LNCaP clone FGC (cell line): ENCODE measurements around the gene METTL24.

Experiments
- DNase-seq: peaks from one replicate; pipeline ENCODE4 v3.0.0-alpha.2; 2011; ENCODE audit warnings: low read depth
- H3K4me3 ChIP-seq: 2 replicates; pipeline ENCODE4 v1.5.1; 2011; ENCODE audit warnings: mild to moderate bottlenecking, low read depth, low read length, control low read depth
- CTCF ChIP-seq: IDR thresholded peaks from 2 replicates; pipeline ENCODE4 v1.5.1; 2012; ENCODE audit warnings: mild to moderate bottlenecking; ENCODE audit not compliant: control insufficient read depth, insufficient read depth; ENCODE audit errors: extremely low read depth

Gene METTL24

GRCh38 chr6:110378552-110378951 is 20.4 kb upstream of the METTL24 start:
- no peak overlapping the region for H3K4me3 ChIP-seq
- TF ChIP-seq CTCF, result no peak
- no peak for DNase-seq

DNA sequence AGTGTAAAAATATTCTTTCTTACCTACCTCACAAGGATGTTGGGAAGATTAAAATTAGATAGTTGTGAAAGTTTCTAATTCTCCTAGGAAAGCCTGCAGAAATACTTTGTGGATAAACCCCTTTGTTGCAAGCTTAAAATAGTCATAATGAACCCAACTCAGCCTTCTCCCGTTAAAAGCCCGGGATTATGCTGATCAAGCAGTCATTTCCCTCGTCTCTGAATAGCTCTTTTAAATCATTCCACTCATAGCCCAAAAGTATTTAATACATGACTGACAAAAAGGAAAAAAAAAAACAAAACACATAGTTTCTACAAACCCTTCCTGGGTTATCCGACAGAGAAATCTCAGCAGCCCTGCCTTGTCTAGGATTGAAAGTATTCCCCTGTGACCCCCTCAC is 10.9 kb upstream of the METTL24 start:
- no peak overlapping the region for H3K4me3 ChIP-seq
- no peak for TF ChIP-seq CTCF
- no peak for DNase-seq

- no peak overlapping the region for H3K4me3 ChIP-seq
- TF ChIP-seq CTCF, result no peak
- DNase-seq, result no peak
Measured at GRCh38 chr6:110368284-110368683, 10.1 kb upstream of the METTL24 start.

DNA sequence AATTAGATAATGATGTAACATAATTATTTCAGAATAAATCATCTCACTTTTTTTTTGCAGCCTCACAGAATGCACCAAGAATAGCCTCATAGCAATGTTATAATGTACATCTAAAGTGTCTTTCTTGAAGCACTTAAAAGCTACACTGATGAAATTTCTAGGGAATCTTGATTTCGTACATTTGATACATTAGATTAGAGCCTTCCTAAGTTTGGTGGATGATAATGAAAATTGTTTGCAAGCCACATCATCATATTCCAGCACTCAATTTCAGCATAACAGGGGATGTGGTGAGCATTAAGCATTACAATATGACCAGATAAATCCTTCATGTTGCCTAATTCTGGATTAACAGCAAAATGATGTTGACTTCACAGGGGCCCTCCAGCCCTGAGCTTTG is 9.7 kb upstream of the METTL24 start:
- no peak overlapping the region for H3K4me3 ChIP-seq
- TF ChIP-seq CTCF, result no peak
- no peak for DNase-seq

DNA sequence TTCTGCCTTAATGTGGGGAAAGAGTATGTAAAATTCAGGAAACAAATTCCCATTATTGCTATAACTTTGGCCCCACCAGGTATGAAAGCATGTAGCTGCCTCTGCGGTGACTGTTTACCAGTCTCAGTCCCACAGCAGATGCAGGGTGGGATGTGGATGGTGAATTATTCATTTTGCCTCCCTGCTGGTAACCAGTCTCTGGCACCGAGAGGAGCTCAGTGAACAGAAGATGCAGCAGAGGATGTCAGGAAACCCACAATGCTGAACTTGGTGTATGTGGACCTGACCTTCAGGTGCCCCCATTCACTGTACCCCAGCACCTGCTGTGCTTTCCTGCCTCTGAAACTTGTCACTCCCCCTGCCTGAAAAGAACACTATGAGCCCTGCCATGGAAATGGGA is 8.8 kb upstream of the METTL24 start:
- H3K4me3 ChIP-seq, result no peak overlapping the region
- DNase-seq, result no peak

DNA sequence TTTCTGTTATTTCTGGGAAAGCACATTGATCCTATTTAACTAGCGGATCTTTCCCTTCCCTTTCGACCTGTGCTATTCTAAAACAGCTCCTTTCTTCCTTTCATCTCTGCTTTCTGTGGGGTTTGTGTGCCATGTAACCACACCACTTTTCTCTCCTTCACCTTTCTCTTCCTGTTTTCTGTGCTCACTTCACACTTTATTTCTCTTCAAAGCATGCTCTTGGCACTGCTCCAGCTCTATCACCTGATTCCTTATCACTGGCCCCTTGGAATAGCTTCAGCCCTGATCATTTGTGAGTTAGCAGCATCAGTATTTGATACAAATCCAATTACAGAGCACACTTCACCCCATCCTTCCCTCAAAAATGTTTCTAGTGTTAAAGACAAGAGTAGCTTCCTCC is 8.1 kb upstream of the METTL24 start:
- DNase-seq, result no peak
- no peak overlapping the region for H3K4me3 ChIP-seq
- no peak for TF ChIP-seq CTCF

More for the DNA sequence above, 8.8 kb upstream of the METTL24 start:
- TF ChIP-seq CTCF, result no peak

- no peak overlapping the region for H3K4me3 ChIP-seq
- TF ChIP-seq CTCF, result no peak
- DNase-seq, result no peak
Measured at GRCh38 chr6:110364364-110365105, 6.4 kb upstream of the METTL24 start.
